ENCODE data around the gene GALNT11. TPM values are rescaled to one million over a fixed set of nuclear protein-coding genes. Genes with fewer than 3 reads are reported as not detected.

The GALNT11 gene
- polyA plus RNA-seq, 3 donors: 17.7 to 25.9 (median 20.6) TPM

- 100% methylated on average over 3 of the region's 3 CpGs for WGBS (ENCODE audit: insufficient coverage)
- no peaks in the 10 kb centered on the region for H3K36me3 Mint-ChIP-seq
Measured at GRCh38 chr7:151984612-151985011, 40.9 kb upstream of the GALNT11 start.

DNA sequence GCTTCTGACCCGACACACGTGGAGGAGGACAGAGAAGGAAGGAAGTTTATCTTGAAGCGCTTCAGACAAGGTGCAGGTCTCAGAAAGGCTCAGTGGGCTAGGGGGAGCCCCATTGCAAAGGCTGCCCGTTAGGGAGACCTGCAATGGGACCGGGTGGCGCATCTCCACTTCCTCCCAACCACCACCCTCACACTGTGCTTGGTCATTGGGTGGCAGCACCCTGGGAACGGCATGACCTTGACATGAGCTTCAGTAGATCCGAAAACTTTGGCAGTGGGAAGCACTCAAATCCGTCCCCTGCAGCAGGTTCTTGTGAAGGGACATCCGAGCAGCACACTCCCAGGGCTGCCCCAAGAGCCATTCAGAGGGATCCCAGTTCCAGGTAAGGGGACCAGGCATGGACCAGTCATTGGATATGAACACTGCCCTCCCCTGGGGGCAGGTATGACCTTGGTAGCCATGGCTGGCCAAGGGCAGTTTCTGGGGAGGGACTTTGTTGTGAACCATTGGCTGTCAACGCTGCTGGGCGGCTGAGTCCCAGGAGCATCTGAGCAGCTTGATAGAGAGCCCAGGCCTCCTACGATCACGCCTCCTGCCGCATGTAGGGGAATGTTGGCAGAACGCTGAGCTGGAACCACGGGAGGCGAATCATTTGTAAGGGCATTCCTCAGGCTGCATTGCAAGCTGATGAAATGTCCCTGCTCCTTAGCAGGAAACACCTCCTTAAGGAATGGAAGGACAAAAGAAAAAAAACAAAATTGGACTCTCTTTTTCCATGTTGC lies 37.5 kb upstream of the GALNT11 start:
- H3K9me3 ChIP-seq (replicated peaks in 1 of 2; ENCODE audit: control insufficient read depth in 1 of 2, insufficient read depth in 1 of 2, low read length in 2 of 2): no peaks in the 10 kb centered on the region
- H3K4me2 ChIP-seq (replicated peaks; ENCODE audit: extremely low read depth, low read length, poor library complexity, severe bottlenecking): no peak overlapping the region
- Mint-ChIP-seq H3K4me1 (peaks cover 10% of the 10 kb centered on the region), H3K27me3 (ENCODE audit: low read depth in 3 of 3) (peaks cover 5 to 9% (median 6%) of the 10 kb centered on the region in 3 donors), H3K36me3 (no peaks in the 10 kb centered on the region), H3K4me3 (no peak overlapping the region), H3K9me3 (peaks cover 0 to 4% (median 0%) of the 10 kb centered on the region in 7 donors), H3K27ac (no peak overlapping the region)
- H2AFZ ChIP-seq (ENCODE audit: insufficient read depth, low read depth, low read length, poor library complexity, severe bottlenecking): no peak overlapping the region
- H3K9ac ChIP-seq (ENCODE audit: insufficient read depth, low read length, poor library complexity, severe bottlenecking): no peak overlapping the region
- no peak overlapping the region for H3K4me3 ChIP-seq (replicated peaks in 1 of 3; ENCODE audit: low read depth in 2 of 3, low read length in 3 of 3)
- H3K27me3 ChIP-seq (ENCODE audit: control insufficient read depth in 2 of 2, insufficient read depth in 2 of 2, low read length in 2 of 2): no peaks in the 10 kb centered on the region
- H4K20me1 ChIP-seq (ENCODE audit: insufficient read depth, low read length): no peaks in the 10 kb centered on the region
- WGBS (ENCODE audit: insufficient coverage): 86% methylated on average over 11 of the region's 18 CpGs
- no peak for DNase-seq
- H3K27ac ChIP-seq (ENCODE audit: low read depth in 1 of 2, low read length in 2 of 2): no peak overlapping the region
- no peaks in the 10 kb centered on the region for H3K36me3 ChIP-seq (replicated peaks in 1 of 2; ENCODE audit: control insufficient read depth in 1 of 2, insufficient read depth in 2 of 2, low read length in 2 of 2)
- H3K79me2 ChIP-seq (ENCODE audit: insufficient read depth, low read length): no peaks in the 10 kb centered on the region
- H3K4me1 ChIP-seq (ENCODE audit: control insufficient read depth in 1 of 2, insufficient read depth in 2 of 2, low read length in 2 of 2): peaks cover 11 to 13% of the 10 kb centered on the region in 2 donors
- intact Hi-C loops (cut with micrococcal nuclease): loop anchor here in 1 of 2 donors (5.0 kb wide), 1 partner anchor 46 kb away; no protein-coding TSS in a partner anchor
- TF ChIP-seq, protein P1, sequence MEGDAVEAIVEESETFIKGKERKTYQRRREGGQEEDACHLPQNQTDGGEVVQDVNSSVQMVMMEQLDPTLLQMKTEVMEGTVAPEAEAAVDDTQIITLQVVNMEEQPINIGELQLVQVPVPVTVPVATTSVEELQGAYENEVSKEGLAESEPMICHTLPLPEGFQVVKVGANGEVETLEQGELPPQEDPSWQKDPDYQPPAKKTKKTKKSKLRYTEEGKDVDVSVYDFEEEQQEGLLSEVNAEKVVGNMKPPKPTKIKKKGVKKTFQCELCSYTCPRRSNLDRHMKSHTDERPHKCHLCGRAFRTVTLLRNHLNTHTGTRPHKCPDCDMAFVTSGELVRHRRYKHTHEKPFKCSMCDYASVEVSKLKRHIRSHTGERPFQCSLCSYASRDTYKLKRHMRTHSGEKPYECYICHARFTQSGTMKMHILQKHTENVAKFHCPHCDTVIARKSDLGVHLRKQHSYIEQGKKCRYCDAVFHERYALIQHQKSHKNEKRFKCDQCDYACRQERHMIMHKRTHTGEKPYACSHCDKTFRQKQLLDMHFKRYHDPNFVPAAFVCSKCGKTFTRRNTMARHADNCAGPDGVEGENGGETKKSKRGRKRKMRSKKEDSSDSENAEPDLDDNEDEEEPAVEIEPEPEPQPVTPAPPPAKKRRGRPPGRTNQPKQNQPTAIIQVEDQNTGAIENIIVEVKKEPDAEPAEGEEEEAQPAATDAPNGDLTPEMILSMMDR (IDR thresholded peaks at IDR 0.05): no peak

More at GRCh38 chr7:151984612-151985011, 40.9 kb upstream of the GALNT11 start:
- Histone ChIP-seq H3K36me3 (replicated peaks in 1 of 2; ENCODE audit: control insufficient read depth in 1 of 2, insufficient read depth in 2 of 2, low read length in 2 of 2) (no peaks in the 10 kb centered on the region), H3K9me3 (replicated peaks in 1 of 2; ENCODE audit: control insufficient read depth in 1 of 2, insufficient read depth in 1 of 2, low read length in 2 of 2) (no peaks in the 10 kb centered on the region), H3K4me1 (ENCODE audit: control insufficient read depth in 1 of 2, insufficient read depth in 2 of 2, low read length in 2 of 2) (no peaks in the 10 kb centered on the region), H4K20me1 (ENCODE audit: insufficient read depth, low read length) (no peaks in the 10 kb centered on the region), H3K4me3 (replicated peaks in 1 of 3; ENCODE audit: low read depth in 2 of 3, low read length in 3 of 3) (no peak overlapping the region), H2AFZ (ENCODE audit: insufficient read depth, low read depth, low read length, poor library complexity, severe bottlenecking) (no peak overlapping the region), H3K4me2 (replicated peaks; ENCODE audit: extremely low read depth, low read length, poor library complexity, severe bottlenecking) (no peak overlapping the region), H3K79me2 (ENCODE audit: insufficient read depth, low read length) (no peaks in the 10 kb centered on the region), H3K27me3 (ENCODE audit: control insufficient read depth in 2 of 2, insufficient read depth in 2 of 2, low read length in 2 of 2) (no peaks in the 10 kb centered on the region), H3K9ac (ENCODE audit: insufficient read depth, low read length, poor library complexity, severe bottlenecking) (no peak overlapping the region), H3K27ac (ENCODE audit: low read depth in 1 of 2, low read length in 2 of 2) (no peak overlapping the region)
- H3K4me3 Mint-ChIP-seq: no peak overlapping the region
- no peaks in the 10 kb centered on the region for H3K4me1 Mint-ChIP-seq
- H3K27me3 Mint-ChIP-seq (ENCODE audit: low read depth in 3 of 3): peaks cover 1 to 6% (median 6%) of the 10 kb centered on the region in 3 donors
- TF ChIP-seq, protein P1 (IDR thresholded peaks at IDR 0.05): no peak
- intact Hi-C loops (cut with micrococcal nuclease): loop anchor here in 1 of 2 donors (5.0 kb wide), 1 partner anchor 42 kb away; no protein-coding TSS in a partner anchor
- no peak for DNase-seq
- no peak overlapping the region for H3K27ac Mint-ChIP-seq
- H3K9me3 Mint-ChIP-seq: peaks cover 0 to 4% (median 0%) of the 10 kb centered on the region in 7 donors

All from CD14-positive monocyte (primary cell).